ENCODE data around the gene FURIN.
"Not testable (repeated sequence)": the region's sequence is repeated elsewhere in the genome, so short reads cannot be mapped to it uniquely, and the experiment has no call there.

Gene FURIN

DNA sequence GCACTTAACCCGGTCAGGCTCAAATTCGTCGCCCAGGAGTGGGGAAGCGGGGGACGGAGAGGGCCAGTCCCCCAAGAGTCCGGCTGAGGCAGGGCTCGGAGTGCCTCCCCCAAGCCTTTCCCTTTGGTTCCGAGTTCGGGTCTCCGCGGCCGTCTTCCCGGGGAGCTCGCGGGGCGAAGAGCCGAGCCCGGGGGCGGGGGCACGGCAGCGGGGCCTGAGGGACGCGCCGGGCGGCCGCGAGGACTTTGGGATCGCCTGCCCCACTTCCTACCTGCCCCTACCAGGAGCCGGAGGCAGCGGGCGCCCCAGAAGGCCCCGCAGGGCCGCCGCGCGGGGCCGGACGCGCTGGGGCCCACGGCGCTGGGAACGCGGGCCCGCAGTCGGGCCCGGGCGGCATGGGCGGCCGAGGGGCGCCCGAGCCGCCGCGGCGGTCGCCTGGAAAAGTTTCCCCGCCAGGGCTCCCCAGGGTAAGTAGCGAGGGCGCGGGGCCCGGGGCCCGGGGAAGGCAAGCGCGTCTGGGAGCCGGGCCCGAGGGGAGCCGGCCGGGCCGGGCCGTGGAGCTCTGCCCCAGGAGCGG lies 2.8 kb downstream of the FURIN start:
- no peak for FAIRE-seq

DNA sequence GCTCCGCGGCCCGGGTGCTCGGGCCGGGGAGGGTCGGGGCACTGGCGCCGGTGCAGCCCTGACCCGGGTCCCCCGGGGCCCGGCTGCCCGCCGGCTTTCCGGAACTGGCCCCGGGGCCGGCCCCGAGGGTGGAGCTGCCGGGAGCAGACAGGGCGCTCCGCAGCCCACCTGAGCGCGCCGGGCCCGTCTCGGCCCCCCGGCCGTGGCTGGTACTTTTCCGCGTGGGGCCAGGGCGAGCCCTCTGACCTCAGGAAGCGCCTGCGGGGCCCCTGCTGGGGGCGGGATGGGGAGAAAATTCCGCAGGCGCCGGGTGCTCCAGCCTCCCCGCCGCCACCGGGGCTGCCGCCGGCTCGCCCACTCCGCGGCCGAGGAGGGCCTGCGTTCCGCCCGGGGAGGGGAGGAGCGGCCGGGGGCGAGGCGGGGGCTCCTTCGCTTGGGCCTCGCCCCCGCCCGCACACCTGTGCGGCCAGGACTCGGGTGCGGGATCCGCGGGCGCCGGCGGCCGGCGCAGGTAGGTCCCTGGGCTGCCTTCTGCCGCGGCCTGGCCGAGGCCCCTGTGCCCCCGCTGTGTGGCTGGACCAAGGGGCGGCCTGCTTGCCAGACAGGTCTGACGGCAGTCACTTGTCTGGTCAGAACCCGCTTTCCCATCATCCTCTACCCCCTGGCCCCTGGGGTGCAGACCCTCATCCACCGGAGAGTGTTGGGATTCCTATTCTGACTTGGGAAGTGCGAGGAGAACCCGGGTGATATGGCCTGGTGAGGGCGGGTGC lies 3.5 kb downstream of the FURIN start:
- FAIRE-seq, result no peak

DNA sequence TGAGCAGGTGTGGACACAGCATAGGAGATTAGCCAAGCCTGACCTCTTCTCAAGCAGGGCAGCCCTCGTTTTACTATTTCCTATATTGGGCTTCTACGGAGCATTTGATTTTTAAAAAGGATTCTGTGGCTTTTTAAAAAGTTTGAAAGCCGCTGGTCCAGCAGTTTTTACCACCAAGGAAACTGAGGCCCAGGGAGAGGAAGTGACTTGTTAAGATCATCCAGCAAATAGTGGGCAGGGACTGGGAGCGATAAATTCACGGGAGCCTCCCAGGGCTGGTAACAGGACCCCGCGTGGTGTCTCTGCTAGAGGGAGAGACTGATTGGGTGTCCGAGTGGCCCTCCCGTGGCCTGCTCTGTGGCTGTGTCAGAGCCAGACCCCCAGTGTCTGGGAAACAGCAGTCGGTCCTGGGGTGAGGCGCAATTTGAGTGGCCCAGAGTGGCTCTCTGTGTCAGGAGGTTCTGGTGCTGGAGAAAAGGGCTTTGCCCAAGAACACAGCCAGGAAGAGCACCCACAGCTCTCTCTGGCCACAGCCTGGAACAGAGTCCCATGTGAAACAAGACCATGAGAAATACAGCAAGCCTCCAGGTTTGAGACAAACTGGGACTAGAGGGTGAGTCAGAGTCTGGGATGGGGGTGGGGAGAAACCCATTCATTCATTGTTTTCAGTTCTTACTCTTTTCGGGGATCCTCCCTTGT lies 4.2 kb downstream of the FURIN start:
- no peak for FAIRE-seq

DNA sequence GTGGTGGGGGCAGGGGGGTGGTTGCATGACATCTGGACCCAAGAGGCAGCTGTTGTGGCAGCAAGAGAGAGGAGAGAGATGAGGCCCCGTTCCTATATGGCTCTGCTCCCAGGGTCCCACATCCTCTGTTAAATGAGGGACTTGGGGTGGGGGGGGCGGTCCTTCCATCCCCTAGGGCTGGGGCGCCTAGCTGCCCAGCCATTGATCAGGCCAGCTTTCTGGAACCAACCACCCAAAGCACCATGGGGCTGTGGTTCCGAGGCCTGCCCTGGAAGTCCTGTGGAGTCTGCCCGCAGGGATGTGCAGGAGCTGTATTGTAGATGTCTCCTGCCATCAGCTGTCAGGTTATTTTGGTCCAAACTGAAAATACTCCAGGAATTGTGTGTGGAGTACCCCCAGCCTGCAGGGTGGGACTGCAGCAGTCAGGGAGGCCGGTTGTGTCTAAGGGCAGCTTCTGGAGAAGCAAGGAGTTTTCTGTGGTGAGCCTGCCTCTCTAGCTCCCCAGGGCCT lies 5.2 kb downstream of the FURIN start:
- no peak for FAIRE-seq

DNA sequence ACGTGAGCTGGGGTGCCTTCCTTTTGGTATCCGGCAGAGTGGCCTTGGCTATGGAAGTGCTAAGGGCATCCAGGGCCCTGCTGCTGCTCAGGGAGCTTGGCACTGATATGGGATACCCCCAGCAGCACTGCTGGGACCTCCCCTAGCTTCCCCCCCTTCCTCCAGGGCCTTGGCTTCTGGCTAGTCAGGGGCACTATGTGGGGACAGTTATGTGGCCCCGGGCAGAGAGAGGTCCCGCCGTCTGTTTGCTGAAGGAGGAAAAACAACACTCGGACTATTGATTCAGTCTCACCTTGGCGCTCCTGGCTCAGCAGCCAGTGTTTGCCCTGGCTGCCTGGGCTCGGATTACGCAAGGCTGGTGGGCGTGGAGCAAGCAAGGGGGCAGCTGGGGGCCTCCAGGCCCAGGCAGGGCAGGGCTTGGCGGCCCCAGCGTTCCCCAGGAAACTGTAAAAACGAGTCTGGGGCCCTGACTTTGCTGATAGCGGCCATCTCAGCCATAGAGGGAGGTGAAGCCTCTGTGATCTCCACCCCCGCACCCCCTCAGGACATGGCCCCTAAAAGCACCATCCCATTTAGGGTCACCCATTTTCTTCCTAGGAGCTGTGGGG lies 5.7 kb downstream of the FURIN start:
- FAIRE-seq, result no peak

DNA sequence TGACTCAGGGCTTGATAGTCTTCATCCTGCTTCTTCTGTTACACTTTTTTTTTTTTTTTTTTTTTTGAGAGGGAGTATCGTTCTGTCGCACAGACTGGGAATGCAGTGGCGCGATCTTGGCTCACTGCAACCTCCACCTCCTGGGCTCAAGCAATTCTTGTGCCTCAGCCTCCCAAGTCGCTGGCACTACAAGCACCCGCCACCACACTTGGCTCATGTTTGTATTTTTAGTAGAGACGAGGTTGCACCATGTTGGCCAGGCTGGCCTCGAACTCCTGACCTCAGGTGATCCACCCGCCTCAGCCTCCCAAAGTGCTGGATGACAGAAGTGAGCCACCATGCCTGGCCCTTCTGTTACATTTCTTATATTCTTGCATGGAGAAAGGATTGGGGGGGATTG lies 6.6 kb downstream of the FURIN start:
- not testable (repeated sequence) for FAIRE-seq

DNA sequence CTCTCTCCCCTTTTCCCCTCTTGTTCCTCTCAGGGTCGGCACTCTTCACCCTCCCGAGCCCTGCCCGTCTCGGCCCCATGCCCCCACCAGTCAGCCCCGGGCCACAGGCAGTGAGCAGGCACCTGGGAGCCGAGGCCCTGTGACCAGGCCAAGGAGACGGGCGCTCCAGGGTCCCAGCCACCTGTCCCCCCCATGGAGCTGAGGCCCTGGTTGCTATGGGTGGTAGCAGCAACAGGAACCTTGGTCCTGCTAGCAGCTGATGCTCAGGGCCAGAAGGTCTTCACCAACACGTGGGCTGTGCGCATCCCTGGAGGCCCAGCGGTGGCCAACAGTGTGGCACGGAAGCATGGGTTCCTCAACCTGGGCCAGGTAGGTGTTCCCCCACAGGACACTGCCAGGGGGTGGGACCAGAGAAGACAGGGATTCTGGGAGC lies 7.2 kb downstream of the FURIN start:
- no peak for FAIRE-seq

DNA sequence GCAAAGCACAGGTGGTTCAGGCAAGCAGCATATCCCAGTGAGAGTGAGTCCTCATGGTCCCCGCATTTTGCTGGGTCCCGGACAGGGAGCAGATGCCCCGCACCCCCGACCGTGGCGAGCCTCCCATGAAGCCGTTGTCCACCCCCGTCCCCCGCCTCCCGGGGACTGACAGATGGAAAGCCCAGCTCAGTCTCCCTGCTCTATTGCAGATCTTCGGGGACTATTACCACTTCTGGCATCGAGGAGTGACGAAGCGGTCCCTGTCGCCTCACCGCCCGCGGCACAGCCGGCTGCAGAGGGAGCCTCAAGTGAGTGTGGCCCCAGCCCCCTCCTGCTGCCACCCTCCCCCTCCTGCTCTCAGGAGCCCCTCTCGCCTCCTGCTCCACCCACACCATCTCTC lies 7.7 kb downstream of the FURIN start:
- FAIRE-seq, result no peak

DNA sequence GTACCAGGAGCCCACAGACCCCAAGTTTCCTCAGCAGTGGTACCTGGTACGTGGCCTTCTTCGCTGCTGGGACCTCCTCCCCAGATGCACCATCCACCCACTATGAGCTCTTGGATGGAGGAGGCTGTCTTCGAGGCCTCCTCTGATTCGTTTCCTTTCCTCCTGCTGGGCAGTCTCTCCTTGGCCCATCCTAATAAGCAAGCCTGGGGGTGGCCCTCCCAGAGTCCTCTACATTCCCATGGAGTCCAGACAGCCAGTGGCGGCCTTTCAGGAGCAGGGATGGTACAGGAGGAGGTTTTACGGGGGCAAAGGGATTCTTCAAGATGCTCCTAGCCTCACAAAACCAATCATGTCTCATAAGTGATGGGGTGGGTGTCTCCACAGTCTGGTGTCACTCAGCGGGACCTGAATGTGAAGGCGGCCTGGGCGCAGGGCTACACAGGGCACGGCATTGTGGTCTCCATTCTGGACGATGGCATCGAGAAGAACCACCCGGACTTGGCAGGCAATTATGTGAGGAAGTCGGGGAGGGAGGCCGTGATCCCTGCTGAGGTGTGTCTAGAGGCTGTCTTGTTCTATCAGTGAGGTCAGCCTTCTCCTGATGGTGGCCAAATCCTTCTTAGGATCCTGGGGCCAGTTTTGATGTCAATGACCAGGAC lies 8.3 kb downstream of the FURIN start:
- no peak for FAIRE-seq

DNA sequence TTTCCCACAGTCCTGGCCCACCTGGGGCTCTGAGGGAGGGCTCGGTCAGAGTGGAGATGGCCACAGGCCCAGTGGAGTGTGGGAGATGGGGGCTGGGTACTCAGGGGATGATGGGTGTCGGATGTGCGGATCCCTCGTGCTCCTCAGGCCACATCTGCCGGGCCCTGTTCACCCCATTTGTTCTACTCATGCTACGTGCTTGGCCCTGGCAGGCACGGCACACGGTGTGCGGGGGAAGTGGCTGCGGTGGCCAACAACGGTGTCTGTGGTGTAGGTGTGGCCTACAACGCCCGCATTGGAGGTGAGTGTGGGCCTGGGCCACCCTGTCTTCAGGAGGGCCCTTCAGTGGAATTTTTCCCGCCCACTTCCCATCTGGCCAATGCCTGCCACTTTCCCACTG lies 8.9 kb downstream of the FURIN start:
- no peak for FAIRE-seq

DNA sequence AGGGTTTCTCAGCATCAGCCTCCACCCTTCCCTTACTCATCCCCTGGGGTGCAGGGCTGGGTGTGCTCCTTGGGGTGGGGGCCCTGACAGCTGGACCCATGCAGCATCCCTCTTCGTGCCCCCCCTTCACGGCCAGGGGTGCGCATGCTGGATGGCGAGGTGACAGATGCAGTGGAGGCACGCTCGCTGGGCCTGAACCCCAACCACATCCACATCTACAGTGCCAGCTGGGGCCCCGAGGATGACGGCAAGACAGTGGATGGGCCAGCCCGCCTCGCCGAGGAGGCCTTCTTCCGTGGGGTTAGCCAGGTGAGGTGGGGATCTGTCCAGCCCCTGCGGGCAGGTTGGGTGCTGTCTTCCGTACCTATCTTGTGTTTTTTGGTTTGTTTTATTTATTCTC lies 9.6 kb downstream of the FURIN start:
- no peak for FAIRE-seq

DNA sequence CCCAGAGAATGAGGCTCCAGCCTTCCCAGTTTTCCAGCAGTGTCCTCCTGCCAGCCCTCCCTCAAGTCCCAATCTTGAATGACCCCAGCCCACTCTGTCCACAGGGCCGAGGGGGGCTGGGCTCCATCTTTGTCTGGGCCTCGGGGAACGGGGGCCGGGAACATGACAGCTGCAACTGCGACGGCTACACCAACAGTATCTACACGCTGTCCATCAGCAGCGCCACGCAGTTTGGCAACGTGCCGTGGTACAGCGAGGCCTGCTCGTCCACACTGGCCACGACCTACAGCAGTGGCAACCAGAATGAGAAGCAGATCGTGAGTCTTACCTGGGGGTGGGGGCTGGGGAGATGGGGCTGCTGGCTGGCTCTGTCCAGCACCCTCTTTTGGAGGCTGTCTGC lies 10.3 kb downstream of the FURIN start:
- FAIRE-seq, result no peak

DNA sequence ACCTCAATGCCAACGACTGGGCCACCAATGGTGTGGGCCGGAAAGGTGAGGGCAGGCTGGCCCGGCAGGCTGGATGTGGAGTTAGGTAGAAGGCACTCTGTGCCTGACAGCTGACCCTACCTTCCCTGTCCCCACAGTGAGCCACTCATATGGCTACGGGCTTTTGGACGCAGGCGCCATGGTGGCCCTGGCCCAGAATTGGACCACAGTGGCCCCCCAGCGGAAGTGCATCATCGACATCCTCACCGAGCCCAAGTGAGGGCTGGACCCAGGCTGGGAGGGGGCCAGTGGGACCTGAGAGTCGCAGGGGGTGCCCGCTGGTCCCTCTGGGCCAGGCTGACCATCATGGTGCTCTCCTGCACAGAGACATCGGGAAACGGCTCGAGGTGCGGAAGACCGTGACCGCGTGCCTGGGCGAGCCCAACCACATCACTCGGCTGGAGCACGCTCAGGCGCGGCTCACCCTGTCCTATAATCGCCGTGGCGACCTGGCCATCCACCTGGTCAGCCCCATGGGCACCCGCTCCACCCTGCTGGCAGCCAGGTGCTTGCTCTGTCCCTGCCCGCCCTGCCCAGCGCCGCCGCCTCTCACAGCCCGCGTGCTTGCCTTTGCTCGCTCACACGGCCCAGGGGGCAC lies 11.5 kb downstream of the FURIN start:
- FAIRE-seq, result no peak

DNA sequence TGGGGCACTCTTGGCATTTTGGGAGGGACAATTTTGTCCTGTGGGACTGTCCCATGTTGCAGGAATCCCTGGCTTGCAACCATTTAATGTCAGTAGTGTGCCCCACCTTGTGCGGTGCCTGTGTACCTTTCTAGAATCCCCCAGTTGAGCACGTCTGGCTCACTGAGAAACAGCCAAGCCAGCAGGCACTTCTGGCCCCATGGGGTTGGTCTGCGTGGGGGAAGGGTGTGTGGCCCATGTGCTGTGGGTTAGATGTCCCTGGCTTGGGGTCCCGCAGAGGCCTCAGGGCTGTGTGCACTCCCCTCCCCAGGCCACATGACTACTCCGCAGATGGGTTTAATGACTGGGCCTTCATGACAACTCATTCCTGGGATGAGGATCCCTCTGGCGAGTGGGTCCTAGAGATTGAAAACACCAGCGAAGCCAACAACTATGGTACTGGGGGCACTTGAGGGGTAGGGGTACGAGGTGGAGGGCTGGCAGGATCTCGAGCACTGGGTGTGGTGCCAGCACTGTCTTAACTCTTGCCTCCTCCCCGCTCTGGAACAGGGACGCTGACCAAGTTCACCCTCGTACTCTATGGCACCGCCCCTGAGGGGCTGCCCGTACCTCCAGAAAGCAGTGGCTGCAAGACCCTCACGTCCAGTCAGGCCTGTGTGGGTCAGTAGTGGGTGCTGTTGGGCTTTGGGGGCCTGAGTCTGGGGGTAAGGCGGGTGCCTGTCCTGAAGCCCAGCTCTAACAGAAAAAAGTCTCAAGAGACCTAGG lies 12.2 kb downstream of the FURIN start:
- FAIRE-seq, result no peak

DNA sequence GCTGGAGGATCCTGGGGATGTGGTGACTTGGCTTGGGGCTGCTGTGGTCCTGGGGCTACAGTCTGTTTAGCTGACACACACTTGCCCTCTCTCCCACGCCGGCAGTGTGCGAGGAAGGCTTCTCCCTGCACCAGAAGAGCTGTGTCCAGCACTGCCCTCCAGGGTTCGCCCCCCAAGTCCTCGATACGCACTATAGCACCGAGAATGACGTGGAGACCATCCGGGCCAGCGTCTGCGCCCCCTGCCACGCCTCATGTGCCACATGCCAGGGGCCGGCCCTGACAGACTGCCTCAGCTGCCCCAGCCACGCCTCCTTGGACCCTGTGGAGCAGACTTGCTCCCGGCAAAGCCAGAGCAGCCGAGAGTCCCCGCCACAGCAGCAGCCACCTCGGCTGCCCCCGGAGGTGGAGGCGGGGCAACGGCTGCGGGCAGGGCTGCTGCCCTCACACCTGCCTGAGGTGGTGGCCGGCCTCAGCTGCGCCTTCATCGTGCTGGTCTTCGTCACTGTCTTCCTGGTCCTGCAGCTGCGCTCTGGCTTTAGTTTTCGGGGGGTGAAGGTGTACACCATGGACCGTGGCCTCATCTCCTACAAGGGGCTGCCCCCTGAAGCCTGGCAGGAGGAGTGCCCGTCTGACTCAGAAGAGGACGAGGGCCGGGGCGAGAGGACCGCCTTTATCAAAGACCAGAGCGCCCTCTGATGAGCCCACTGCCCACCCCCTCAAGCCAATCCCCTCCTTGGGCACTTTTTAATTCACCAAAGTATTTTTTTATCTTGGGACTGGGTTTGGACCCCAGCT lies 13.0 kb downstream of the FURIN start:
- FAIRE-seq, result no peak

DNA sequence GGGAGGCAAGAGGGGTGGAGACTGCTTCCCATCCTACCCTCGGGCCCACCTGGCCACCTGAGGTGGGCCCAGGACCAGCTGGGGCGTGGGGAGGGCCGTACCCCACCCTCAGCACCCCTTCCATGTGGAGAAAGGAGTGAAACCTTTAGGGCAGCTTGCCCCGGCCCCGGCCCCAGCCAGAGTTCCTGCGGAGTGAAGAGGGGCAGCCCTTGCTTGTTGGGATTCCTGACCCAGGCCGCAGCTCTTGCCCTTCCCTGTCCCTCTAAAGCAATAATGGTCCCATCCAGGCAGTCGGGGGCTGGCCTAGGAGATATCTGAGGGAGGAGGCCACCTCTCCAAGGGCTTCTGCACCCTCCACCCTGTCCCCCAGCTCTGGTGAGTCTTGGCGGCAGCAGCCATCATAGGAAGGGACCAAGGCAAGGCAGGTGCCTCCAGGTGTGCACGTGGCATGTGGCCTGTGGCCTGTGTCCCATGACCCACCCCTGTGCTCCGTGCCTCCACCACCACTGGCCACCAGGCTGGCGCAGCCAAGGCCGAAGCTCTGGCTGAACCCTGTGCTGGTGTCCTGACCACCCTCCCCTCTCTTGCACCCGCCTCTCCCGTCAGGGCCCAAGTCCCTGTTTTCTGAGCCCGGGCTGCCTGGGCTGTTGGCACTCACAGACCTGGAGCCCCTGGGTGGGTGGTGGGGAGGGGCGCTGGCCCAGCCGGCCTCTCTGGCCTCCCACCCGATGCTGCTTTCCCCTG lies 13.8 kb downstream of the FURIN start:
- FAIRE-seq, result no peak

DNA sequence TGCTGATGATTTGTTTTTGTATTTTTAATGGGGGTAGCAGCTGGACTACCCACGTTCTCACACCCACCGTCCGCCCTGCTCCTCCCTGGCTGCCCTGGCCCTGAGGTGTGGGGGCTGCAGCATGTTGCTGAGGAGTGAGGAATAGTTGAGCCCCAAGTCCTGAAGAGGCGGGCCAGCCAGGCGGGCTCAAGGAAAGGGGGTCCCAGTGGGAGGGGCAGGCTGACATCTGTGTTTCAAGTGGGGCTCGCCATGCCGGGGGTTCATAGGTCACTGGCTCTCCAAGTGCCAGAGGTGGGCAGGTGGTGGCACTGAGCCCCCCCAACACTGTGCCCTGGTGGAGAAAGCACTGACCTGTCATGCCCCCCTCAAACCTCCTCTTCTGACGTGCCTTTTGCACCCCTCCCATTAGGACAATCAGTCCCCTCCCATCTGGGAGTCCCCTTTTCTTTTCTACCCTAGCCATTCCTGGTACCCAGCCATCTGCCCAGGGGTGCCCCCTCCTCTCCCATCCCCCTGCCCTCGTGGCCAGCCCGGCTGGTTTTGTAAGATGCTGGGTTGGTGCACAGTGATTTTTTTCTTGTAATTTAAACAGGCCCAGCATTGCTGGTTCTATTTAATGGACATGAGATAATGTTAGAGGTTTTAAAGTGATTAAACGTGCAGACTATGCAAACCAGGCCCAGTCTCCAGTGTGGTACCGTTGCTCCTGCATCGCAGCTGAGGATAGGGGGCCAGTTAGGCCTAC lies 14.6 kb downstream of the FURIN start:
- FAIRE-seq, result no peak

DNA sequence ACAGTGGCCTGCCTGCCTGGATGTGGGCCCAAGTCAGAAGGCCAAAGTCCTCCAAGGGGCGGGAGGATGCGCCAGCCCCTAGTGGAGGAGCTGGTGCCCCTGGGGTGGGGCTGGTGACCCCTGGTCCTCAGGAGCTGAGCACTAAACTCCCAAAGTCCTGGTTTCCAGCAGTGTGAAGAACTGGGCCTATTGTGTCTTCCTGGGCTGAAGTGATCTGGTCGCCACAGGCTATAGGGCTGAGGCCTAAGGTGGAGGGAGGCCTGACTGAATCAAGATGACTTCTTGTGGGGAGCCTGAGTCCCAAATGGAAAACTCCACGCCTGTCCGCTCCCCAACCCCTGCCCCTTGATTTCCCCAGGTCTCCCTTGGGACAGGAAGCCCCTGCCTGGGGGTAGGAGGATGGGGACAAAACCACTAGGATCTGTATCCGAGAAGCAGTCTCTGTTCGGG lies 15.2 kb downstream of the FURIN start:
- no peak for FAIRE-seq
